Transverse colon (tissue), 4 donors: ENCODE data around the gene CREB5. TPM values are rescaled to one million over a fixed set of nuclear protein-coding genes. Genes with fewer than 3 reads are reported as not detected.

ENCODE experiments used
- DNase-seq: peaks from one replicate; pipeline ENCODE4 v3.0.0-alpha.2; 2019
- H3K27ac ChIP-seq, 4 donors: fragments of 200-600 bp; sonication (generic); 2 replicates each; pipeline ENCODE4 v1.5.1; 2016 to 2018; ENCODE audit warnings: inconsistent platforms in 4 of 4
- H3K27me3 ChIP-seq: fragments of 200-600 bp; sonication (generic); 2 replicates; pipeline ENCODE4 v1.5.1; 2017; ENCODE audit warnings: inconsistent platforms
- H3K36me3 ChIP-seq, 4 donors: fragments of 200-600 bp; sonication (generic); 2 replicates each; pipeline ENCODE4 v1.5.1; 2017 to 2019; ENCODE audit warnings: inconsistent platforms in 4 of 4
- H3K4me1 ChIP-seq, 4 donors: fragments of 200-600 bp; sonication (generic); 2 replicates each; pipeline ENCODE4 v1.5.1; 2017 to 2020; ENCODE audit warnings: inconsistent platforms in 4 of 4
- H3K4me3 ChIP-seq, 4 donors: fragments of 200-600 bp; sonication (generic); 1 replicate in 1 of 4; 2 replicates in 3 of 4; pipeline versions ENCODE4 v1.5.1 to v1.6.1; 2017 to 2019; ENCODE audit warnings: inconsistent platforms in 4 of 4
- H3K9me3 ChIP-seq, 2 donors: fragments of 200-600 bp; sonication (generic); 2 replicates each; pipeline ENCODE4 v1.5.1; 2017 to 2019; ENCODE audit warnings: inconsistent platforms in 2 of 2
- CTCF ChIP-seq, 5 experiments: fragments of 200-600 bp in 3 of 5; fragments of 450-650 bp in 2 of 5; sonication (generic) in 3 of 5; IDR thresholded peaks; 1 replicate in 2 of 5; 2 replicates in 3 of 5; pipeline ENCODE4 v1.5.1; 2016 to 2017; ENCODE audit warnings: antibody characterized with exemption in 5 of 5, inconsistent platforms in 3 of 5, mild to moderate bottlenecking in 2 of 5, moderate library complexity in 1 of 5
- EP300 ChIP-seq: sonication (generic); formaldehyde crosslinking; IDR thresholded peaks from one replicate; pipeline ENCODE4 v1.6.1; 2017; ENCODE audit warnings: antibody characterized with exemption, low read depth
- POLR2A ChIP-seq: fragments of 450-650 bp; IDR thresholded peaks from one replicate; pipeline ENCODE4 v1.6.1; 2016; ENCODE audit warnings: antibody characterized with exemption, mild to moderate bottlenecking, moderate library complexity
- POLR2AphosphoS5 ChIP-seq, 3 donors: sonication (generic); formaldehyde crosslinking; IDR thresholded peaks; one replicate each; pipeline ENCODE4 v1.6.1; 2016; ENCODE audit warnings: antibody characterized with exemption in 3 of 3
- WGBS, 2 donors: methylation state at CpG; one replicate each; pipeline ENCODE4 v1.1.5; 2018; ENCODE audit warnings: low coverage in 1 of 2; 5-methylcytosine and 5-hydroxymethylcytosine counted together
- in situ Hi-C, 4 donors: fragments of 200-750 bp; cut with MboI; loops; one replicate each; pipeline versions ENCODE4 v1.15.0 to v1.15.1; 2017; ENCODE audit warnings: low sequenced_read_pairs in 3 of 4, low pct_ligation_motif_present in 1 of 4, low pct_unique_long_range_greater_than_20kb in 1 of 4
- intact Hi-C: fragments of 100-400 bp; cut with DNase I; formaldehyde crosslinking; loops from one replicate; pipeline ENCODE4 v1.15.1; 2023; ENCODE audit warnings: low total_unique reads
- total RNA-seq, 4 donors: library from RNA; depleted of rRNA; stranded (reverse); fragments of >200 nt; gene quantifications; one replicate each; pipeline ENCODE4 v1.1.0, GENCODE V29; 2016

CREB5 gene
- total RNA-seq, 4 donors from 2014 or later: 3.0 to 12.2 (median 7.0) TPM

- H3K27me3 ChIP-seq: no peaks in the 10 kb centered on the region
- intact Hi-C loops: no loop called here
- H3K4me1 ChIP-seq: no peaks in the 10 kb centered on the region
- WGBS, 2 donors: 76% methylated on average over 3 of the region's 3 CpGs
- no peaks in the 10 kb centered on the region for H3K9me3 ChIP-seq
- H3K4me3 ChIP-seq: no peak overlapping the region
- TF ChIP-seq POLR2AphosphoS5 (IDR thresholded peaks at IDR 0.05) (no peak), POLR2A (no peak), CTCF (IDR thresholded peaks at IDR 0.05) (no peak), EP300 (no peak)
- no peaks in the 10 kb centered on the region for H3K36me3 ChIP-seq
- H3K27ac ChIP-seq: no peak overlapping the region
- no peak for DNase-seq
- in situ Hi-C loops: no loop called here
Measured at GRCh38 chr7:28755255-28755654, 342.9 kb downstream of the CREB5 start.

- Histone ChIP-seq H3K27ac (no peak overlapping the region), H3K27me3 (no peaks in the 10 kb centered on the region), H3K4me3 (no peak overlapping the region), H3K4me1 (no peaks in the 10 kb centered on the region), H3K36me3 (no peaks in the 10 kb centered on the region), H3K9me3 (no peaks in the 10 kb centered on the region)
- TF ChIP-seq POLR2AphosphoS5 (IDR thresholded peaks at IDR 0.05) (no peak), EP300 (no peak), CTCF (IDR thresholded peaks at IDR 0.05) (no peak), POLR2A (no peak)
- 88% methylated on average over 5 of the region's 5 CpGs; no CpG with 5 or more reads in 1 of the 2 donors for WGBS, 2 donors
- DNase-seq: no peak
- in situ Hi-C loops (no loop called here), intact Hi-C loops (no loop called here)
Measured at GRCh38 chr7:28758186-28758585, 345.9 kb downstream of the CREB5 start.

- Histone ChIP-seq H3K36me3 (no peaks in the 10 kb centered on the region), H3K4me1 (no peaks in the 10 kb centered on the region), H3K4me3 (no peak overlapping the region), H3K9me3 (no peaks in the 10 kb centered on the region), H3K27ac (no peak overlapping the region), H3K27me3 (no peaks in the 10 kb centered on the region)
- WGBS, 2 donors: 72 to 78% methylated on average over 4 to 5 of the region's 5 CpGs
- no peak for TF ChIP-seq POLR2AphosphoS5 (IDR thresholded peaks at IDR 0.05)
- no peak for TF ChIP-seq EP300
- no peak for TF ChIP-seq CTCF (IDR thresholded peaks at IDR 0.05)
- TF ChIP-seq POLR2A: no peak
- DNase-seq: no peak
- in situ Hi-C loops (no loop called here), intact Hi-C loops (no loop called here)
Measured at GRCh38 chr7:28759475-28759971, 347.2 kb downstream of the CREB5 start.

GRCh38 chr7:28761505-28761904 lies 349.2 kb downstream of the CREB5 start:
- H3K27me3 ChIP-seq: no peaks in the 10 kb centered on the region
- no peak for DNase-seq
- intact Hi-C loops (no loop called here), in situ Hi-C loops (no loop called here)
- no peak overlapping the region for H3K27ac ChIP-seq
- no peak overlapping the region for H3K4me3 ChIP-seq
- no peaks in the 10 kb centered on the region for H3K36me3 ChIP-seq
- no peaks in the 10 kb centered on the region for H3K9me3 ChIP-seq
- TF ChIP-seq CTCF (IDR thresholded peaks at IDR 0.05) (no peak), POLR2AphosphoS5 (IDR thresholded peaks at IDR 0.05) (no peak), POLR2A (no peak), EP300 (no peak)
- no peaks in the 10 kb centered on the region for H3K4me1 ChIP-seq
- 88 to 94% methylated on average over 2 of the region's 2 CpGs for WGBS, 2 donors
